PC-9 (cell line): Measurements from ENCODE around the gene PLEKHG7.

Source experiments
- EZH2 ChIP-seq: fragments of 200-600 bp; sonication (generic); IDR thresholded peaks from 2 replicates; pipeline ENCODE4 v1.8.0; 2017; ENCODE audit warnings: antibody characterized with exemption, low read depth
- TF ChIP-seq, protein P1 (sequence below): fragments of 200-600 bp; sonication (generic); conservative IDR thresholded peaks from 2 replicates; pipeline ENCODE4 v1.6.1; 2017; ENCODE audit warnings: mixed run types, antibody characterized with exemption, mild to moderate bottlenecking, moderate library complexity

DNA sequence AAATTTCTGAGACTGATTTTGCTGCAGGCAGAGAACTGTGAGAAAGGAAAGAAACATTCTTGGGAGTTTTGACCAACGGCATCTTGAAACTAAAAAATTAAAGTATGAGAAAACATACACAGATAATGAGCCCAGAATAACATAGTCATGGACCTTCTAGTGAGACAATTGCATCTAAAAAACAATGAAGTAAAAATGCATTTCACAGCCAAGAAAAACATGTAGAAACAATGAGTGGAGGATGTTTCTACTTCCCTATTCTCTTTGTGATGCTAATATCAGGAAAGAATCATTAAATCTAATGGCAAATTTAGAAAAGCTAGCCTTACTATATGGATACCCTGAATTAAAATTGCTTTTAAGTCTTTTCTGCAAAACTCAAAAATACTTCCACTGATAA is 12.2 kb upstream of the PLEKHG7 start:
- TF ChIP-seq, protein P1, sequence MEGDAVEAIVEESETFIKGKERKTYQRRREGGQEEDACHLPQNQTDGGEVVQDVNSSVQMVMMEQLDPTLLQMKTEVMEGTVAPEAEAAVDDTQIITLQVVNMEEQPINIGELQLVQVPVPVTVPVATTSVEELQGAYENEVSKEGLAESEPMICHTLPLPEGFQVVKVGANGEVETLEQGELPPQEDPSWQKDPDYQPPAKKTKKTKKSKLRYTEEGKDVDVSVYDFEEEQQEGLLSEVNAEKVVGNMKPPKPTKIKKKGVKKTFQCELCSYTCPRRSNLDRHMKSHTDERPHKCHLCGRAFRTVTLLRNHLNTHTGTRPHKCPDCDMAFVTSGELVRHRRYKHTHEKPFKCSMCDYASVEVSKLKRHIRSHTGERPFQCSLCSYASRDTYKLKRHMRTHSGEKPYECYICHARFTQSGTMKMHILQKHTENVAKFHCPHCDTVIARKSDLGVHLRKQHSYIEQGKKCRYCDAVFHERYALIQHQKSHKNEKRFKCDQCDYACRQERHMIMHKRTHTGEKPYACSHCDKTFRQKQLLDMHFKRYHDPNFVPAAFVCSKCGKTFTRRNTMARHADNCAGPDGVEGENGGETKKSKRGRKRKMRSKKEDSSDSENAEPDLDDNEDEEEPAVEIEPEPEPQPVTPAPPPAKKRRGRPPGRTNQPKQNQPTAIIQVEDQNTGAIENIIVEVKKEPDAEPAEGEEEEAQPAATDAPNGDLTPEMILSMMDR, result no peak
- no peak for TF ChIP-seq EZH2
